Transverse colon (tissue), 4 donors: ENCODE results near the gene DLGAP1. TPM values are rescaled to one million over a fixed set of nuclear protein-coding genes. Genes with fewer than 3 reads are reported as not detected.

Source experiments
- DNase-seq: peaks from one replicate; pipeline ENCODE4 v3.0.0-alpha.2; 2019
- H3K27ac ChIP-seq, 4 donors: fragments of 200-600 bp; sonication (generic); 2 replicates each; pipeline ENCODE4 v1.5.1; 2016 to 2018; ENCODE audit warnings: inconsistent platforms in 4 of 4
- H3K27me3 ChIP-seq: fragments of 200-600 bp; sonication (generic); 2 replicates; pipeline ENCODE4 v1.5.1; 2017; ENCODE audit warnings: inconsistent platforms
- H3K36me3 ChIP-seq, 4 donors: fragments of 200-600 bp; sonication (generic); 2 replicates each; pipeline ENCODE4 v1.5.1; 2017 to 2019; ENCODE audit warnings: inconsistent platforms in 4 of 4
- H3K4me1 ChIP-seq, 4 donors: fragments of 200-600 bp; sonication (generic); 2 replicates each; pipeline ENCODE4 v1.5.1; 2017 to 2020; ENCODE audit warnings: inconsistent platforms in 4 of 4
- H3K4me3 ChIP-seq, 4 donors: fragments of 200-600 bp; sonication (generic); 1 replicate in 1 of 4; 2 replicates in 3 of 4; pipeline versions ENCODE4 v1.5.1 to v1.6.1; 2017 to 2019; ENCODE audit warnings: inconsistent platforms in 4 of 4
- H3K9me3 ChIP-seq, 2 donors: fragments of 200-600 bp; sonication (generic); 2 replicates each; pipeline ENCODE4 v1.5.1; 2017 to 2019; ENCODE audit warnings: inconsistent platforms in 2 of 2
- CTCF ChIP-seq, 5 experiments: fragments of 200-600 bp in 3 of 5; fragments of 450-650 bp in 2 of 5; sonication (generic) in 3 of 5; IDR thresholded peaks; 1 replicate in 2 of 5; 2 replicates in 3 of 5; pipeline ENCODE4 v1.5.1; 2016 to 2017; ENCODE audit warnings: antibody characterized with exemption in 5 of 5, inconsistent platforms in 3 of 5, mild to moderate bottlenecking in 2 of 5, moderate library complexity in 1 of 5
- EP300 ChIP-seq: sonication (generic); formaldehyde crosslinking; IDR thresholded peaks from one replicate; pipeline ENCODE4 v1.6.1; 2017; ENCODE audit warnings: antibody characterized with exemption, low read depth
- POLR2A ChIP-seq: fragments of 450-650 bp; IDR thresholded peaks from one replicate; pipeline ENCODE4 v1.6.1; 2016; ENCODE audit warnings: antibody characterized with exemption, mild to moderate bottlenecking, moderate library complexity
- POLR2AphosphoS5 ChIP-seq, 3 donors: sonication (generic); formaldehyde crosslinking; IDR thresholded peaks; one replicate each; pipeline ENCODE4 v1.6.1; 2016; ENCODE audit warnings: antibody characterized with exemption in 3 of 3
- WGBS, 2 donors: methylation state at CpG; one replicate each; pipeline ENCODE4 v1.1.5; 2018; ENCODE audit warnings: low coverage in 1 of 2; 5-methylcytosine and 5-hydroxymethylcytosine counted together
- in situ Hi-C, 4 donors: fragments of 200-750 bp; cut with MboI; loops; one replicate each; pipeline versions ENCODE4 v1.15.0 to v1.15.1; 2017; ENCODE audit warnings: low sequenced_read_pairs in 3 of 4, low pct_ligation_motif_present in 1 of 4, low pct_unique_long_range_greater_than_20kb in 1 of 4
- intact Hi-C: fragments of 100-400 bp; cut with DNase I; formaldehyde crosslinking; loops from one replicate; pipeline ENCODE4 v1.15.1; 2023; ENCODE audit warnings: low total_unique reads
- total RNA-seq, 4 donors: library from RNA; depleted of rRNA; stranded (reverse); fragments of >200 nt; gene quantifications; one replicate each; pipeline ENCODE4 v1.1.0, GENCODE V29; 2016

Gene DLGAP1
- total RNA-seq, 4 donors from 2014 or later: 2.7 to 7.2 (median 3.3) TPM

GRCh38 chr18:3529077-3529476, 926.0 kb downstream of the DLGAP1 start:
- no peak for DNase-seq
- in situ Hi-C loops (no loop called here), intact Hi-C loops (no loop called here)
- H3K27ac ChIP-seq: peak overlapping the region in 1 of 4 donors; percentile 40
- H3K4me3 ChIP-seq: no peak overlapping the region
- no peaks in the 10 kb centered on the region for H3K36me3 ChIP-seq
- H3K9me3 ChIP-seq: peaks cover 0 to 4% of the 10 kb centered on the region in 2 donors
- H3K27me3 ChIP-seq: no peaks in the 10 kb centered on the region
- peaks cover 0 to 4% (median 0%) of the 10 kb centered on the region in 4 donors for H3K4me1 ChIP-seq
- WGBS, 2 donors: 95% methylated on average over 3 of the region's 3 CpGs
- no peak for TF ChIP-seq POLR2A
- no peak for TF ChIP-seq CTCF (IDR thresholded peaks at IDR 0.05)
- no peak for TF ChIP-seq POLR2AphosphoS5 (IDR thresholded peaks at IDR 0.05)
- TF ChIP-seq EP300: no peak

- DNase-seq: no peak
- H3K36me3 ChIP-seq: no peaks in the 10 kb centered on the region
- no peak overlapping the region for H3K27ac ChIP-seq
- intact Hi-C loops (no loop called here), in situ Hi-C loops (no loop called here)
- 56 to 59% methylated on average over 3 to 4 of the region's 4 CpGs for WGBS, 2 donors
- no peak for TF ChIP-seq POLR2AphosphoS5 (IDR thresholded peaks at IDR 0.05)
- H3K4me1 ChIP-seq: peaks cover 0 to 4% (median 0%) of the 10 kb centered on the region in 4 donors
- H3K9me3 ChIP-seq: peaks cover 0 to 8% of the 10 kb centered on the region in 2 donors
- no peak overlapping the region for H3K4me3 ChIP-seq
- H3K27me3 ChIP-seq: no peaks in the 10 kb centered on the region
Measured at GRCh38 chr18:3528231-3528630, 926.9 kb downstream of the DLGAP1 start.

GRCh38 chr18:3526421-3527354, 928.4 kb downstream of the DLGAP1 start:
- H3K27ac ChIP-seq: peak overlapping the region in 3 of 4 donors; percentile 23 to 38 (median 34)
- H3K9me3 ChIP-seq: peaks cover 0 to 8% of the 10 kb centered on the region in 2 donors
- no peak for DNase-seq
- H3K36me3 ChIP-seq: no peaks in the 10 kb centered on the region
- in situ Hi-C loops: no loop called here
- H3K27me3 ChIP-seq: no peaks in the 10 kb centered on the region
- H3K4me1 ChIP-seq: peaks cover 0 to 4% (median 0%) of the 10 kb centered on the region in 4 donors
- TF ChIP-seq POLR2AphosphoS5 (IDR thresholded peaks at IDR 0.05): no peak
- TF ChIP-seq CTCF (IDR thresholded peaks at IDR 0.05): no peak
- 36 to 42% methylated on average over 12 to 13 of the region's 13 CpGs for WGBS, 2 donors
- intact Hi-C loops: no loop called here
- H3K4me3 ChIP-seq: no peak overlapping the region

- intact Hi-C loops (no loop called here), in situ Hi-C loops (no loop called here)
- WGBS, 2 donors: 60 to 65% methylated on average over 2 to 10 of the region's 10 CpGs
- Histone ChIP-seq H3K36me3 (no peaks in the 10 kb centered on the region), H3K27me3 (no peaks in the 10 kb centered on the region), H3K9me3 (peaks cover 0 to 8% of the 10 kb centered on the region in 2 donors), H3K4me3 (no peak overlapping the region), H3K4me1 (peaks cover 0 to 4% (median 0%) of the 10 kb centered on the region in 4 donors), H3K27ac (peak overlapping the region in 3 of 4 donors; percentile 23 to 38 (median 34))
- DNase-seq: peak; percentile 18
- TF ChIP-seq POLR2AphosphoS5 (IDR thresholded peaks at IDR 0.05) (no peak), CTCF (IDR thresholded peaks at IDR 0.05) (no peak), EP300 (no peak), POLR2A (no peak)
Measured at GRCh38 chr18:3525870-3526420, 929.2 kb downstream of the DLGAP1 start.
